HG03354 (cell line): ENCODE data around the gene GDF2.

Experiments
- ATAC-seq: cut with Tn5 transposase; IDR thresholded peaks from one replicate; pipeline ENCODE4 v1.9.1; 2021; ENCODE audit warnings: mild to moderate bottlenecking; ENCODE audit not compliant: unreplicated experiment, poor library complexity, severe bottlenecking

Gene GDF2

GRCh38 chr10:47289921-47290320, 32.3 kb upstream of the GDF2 start:
- no peak for ATAC-seq

GRCh38 chr10:47290338-47290737, 31.9 kb upstream of the GDF2 start:
- ATAC-seq, result no peak

- ATAC-seq, result no peak
Measured at GRCh38 chr10:47291682-47292081, 30.6 kb upstream of the GDF2 start.

- ATAC-seq, result no peak
Measured at GRCh38 chr10:47294057-47294456, 28.2 kb upstream of the GDF2 start.

GRCh38 chr10:47294501-47294900, 27.8 kb upstream of the GDF2 start:
- ATAC-seq, result no peak

DNA sequence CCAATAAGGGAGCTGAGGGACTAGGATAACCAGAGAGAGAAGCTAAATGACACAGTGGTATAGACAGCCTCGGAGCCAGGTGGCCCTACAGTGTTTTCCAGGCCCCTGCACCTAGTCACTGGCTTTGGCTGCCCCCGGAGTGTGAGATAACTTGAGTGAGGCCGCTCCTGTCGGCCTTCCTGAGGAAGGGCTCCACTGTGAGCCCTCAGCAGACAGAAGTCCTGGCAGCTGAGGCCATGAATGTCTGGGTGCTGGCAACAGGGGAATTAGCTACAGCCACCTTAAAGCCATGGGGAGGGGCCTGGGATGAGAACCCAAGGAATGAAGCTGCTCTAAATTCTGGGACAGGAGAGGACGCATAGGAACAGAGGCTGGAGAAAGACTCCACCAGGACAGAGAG, 26.8 kb upstream of the GDF2 start:
- no peak for ATAC-seq

GRCh38 chr10:47296156-47296894, 25.9 kb upstream of the GDF2 start:
- no peak for ATAC-seq

- ATAC-seq, result no peak
Measured at GRCh38 chr10:47296941-47297340, 25.3 kb upstream of the GDF2 start.

- ATAC-seq, result no peak
Measured at GRCh38 chr10:47297866-47298540, 24.3 kb upstream of the GDF2 start.

DNA sequence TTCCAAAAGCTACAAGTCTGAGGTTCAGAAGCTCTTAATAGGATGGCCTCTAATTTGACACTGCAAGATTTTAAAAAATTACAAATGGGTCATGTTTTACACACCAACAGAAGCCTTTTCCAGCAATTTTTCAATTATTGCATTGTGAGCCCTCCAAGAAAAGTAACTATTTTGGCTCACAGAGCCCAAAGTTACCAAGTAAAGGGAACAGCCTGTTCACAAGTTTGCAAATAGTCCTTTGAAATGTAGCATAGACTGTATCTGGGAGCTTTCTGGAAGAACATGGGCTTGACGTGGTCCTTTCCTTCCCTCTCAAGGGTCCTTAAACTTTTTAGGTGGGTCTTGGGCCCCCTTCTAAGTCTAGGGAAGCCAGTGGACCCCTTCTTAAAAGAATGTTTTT, 23.5 kb upstream of the GDF2 start:
- ATAC-seq, result no peak

- no peak for ATAC-seq
Measured at GRCh38 chr10:47299611-47300428, 22.4 kb upstream of the GDF2 start, which contains the start of gene GDF10. GDF10 (plus strand) TSS chr10:47300197; CDS start chr10:47300652, 455 bp downstream.

DNA sequence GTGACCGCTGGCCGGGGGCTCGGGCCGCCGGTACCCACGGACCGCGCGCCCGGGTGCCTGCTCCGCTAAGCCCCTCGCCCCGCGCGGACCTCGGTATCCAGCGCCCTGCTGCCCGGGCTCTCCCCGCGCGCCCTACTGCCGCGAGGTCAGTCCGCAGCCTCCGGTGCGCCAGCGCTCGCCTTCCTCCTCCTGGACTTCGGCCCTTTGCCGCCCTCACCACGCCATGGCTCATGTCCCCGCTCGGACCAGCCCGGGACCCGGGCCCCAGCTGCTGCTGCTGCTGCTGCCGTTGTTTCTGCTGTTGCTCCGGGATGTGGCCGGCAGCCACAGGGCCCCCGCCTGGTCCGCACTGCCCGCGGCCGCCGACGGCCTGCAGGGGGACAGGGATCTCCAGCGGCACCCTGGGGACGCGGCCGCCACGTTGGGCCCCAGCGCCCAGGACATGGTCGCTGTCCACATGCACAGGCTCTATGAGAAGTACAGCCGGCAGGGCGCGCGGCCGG, 21.8 kb upstream of the GDF2 start:
- no peak for ATAC-seq

DNA sequence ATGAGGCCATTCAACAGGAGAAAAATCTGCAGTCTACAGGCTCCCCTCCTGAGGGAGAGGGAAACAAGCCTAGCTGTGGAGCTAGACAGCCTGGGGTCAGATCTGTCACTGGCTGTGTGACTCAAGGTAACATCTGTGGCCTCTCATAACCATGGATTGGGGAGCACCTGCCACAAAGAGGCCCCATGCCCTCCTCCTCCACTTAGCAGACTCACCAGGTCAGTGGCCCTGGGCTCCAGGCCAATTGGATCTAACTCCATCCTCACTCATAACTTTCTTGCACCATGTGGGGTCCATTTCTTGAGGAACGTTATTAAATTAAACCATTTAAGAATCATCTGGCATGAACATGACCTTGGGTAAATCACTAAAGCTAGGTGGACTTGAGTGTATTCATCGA, 20.4 kb upstream of the GDF2 start:
- no peak for ATAC-seq

GRCh38 chr10:47303105-47303504, 19.1 kb upstream of the GDF2 start:
- ATAC-seq, result no peak

DNA sequence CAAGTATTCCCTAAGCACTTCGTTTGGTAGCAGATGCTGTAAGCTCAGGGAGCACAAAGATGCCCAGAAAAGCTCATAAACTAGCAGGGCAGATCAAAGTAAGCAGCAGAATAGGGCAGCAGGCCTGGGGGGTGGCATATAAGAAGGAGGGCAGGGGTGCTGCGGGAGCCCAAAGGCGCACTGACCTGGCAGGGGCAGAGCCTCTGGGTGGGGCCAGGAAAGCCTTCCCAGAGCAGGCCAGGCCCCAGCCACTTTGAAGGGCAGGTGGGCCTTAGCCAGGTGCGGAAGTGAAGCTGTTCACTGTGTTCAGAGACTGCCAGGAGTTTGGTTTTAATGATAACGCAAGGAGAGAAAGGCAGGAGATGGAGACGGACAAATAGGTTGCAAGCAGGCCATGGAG, 18.4 kb upstream of the GDF2 start:
- no peak for ATAC-seq

GRCh38 chr10:47305566-47305965, 16.7 kb upstream of the GDF2 start:
- ATAC-seq, result no peak

DNA sequence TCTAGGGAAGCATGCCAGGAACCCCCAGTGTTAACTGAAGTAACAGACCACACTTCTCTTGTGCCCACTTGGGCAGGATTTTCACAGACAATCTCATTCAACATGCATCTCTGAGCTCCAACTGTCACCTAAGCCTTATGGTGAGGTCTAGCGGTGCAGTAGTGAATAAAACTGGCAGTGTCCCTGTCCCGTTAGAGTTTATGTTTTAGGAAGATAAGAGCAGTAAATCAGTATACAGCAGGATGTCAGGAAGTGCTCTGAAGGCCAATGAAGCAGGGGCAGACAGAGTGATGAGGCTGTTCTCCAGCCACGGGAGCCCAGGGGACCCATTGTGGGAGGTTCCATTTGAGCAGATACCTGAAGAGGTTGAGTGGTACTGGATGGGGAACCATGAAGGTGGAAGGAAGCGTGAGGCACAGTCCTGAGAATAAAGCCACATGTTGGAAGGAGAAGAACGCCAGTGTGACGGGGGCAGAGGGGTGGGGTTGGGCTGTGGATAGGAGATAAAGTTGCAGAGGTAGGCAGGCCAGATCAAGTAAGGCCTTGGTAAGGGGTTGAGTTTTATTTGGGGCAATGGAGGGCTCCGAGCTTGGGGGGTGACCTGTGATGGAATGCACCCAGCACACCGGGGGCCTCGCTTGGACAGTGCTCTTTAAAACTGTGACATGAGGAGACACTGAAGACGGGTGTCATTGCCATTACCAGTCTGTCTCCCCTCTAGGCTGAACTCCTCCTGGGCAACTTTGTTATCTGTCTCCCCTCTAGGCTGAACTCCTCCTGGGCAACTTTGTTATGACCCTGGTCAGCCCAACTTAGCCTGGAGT, 15.7 kb upstream of the GDF2 start:
- ATAC-seq, result no peak

GRCh38 chr10:47307381-47307780, 14.9 kb upstream of the GDF2 start:
- no peak for ATAC-seq

GRCh38 chr10:47308775-47309174, 13.5 kb upstream of the GDF2 start:
- ATAC-seq, result no peak
